ENCODE measurements around the gene DGAT2. TPM values are rescaled to one million over a fixed set of nuclear protein-coding genes. Genes with fewer than 3 reads are reported as not detected.

The DGAT2 gene
- total RNA-seq, 2 donors from 2014 or later = 2.3 to 3.4 TPM

DNA sequence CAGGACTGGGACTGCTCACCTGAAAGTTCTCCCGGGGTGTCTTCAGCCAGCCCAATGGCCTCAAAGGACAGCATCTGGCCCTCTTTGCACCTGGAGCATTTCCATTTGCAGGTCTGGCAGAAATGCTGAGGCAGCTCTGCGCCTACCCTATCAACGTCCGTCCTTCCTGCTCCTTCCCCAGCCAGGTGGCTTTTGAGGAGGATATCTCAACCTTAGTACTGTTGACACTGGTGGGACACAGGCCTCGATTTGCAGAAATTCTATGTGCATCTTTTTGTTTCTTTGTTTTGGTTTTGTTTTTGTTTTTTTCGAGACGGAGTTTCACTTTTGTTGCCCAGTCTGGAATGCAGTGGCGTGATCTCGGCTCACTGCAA is 45.9 kb upstream of the DGAT2 start:
- ATAC-seq (ENCODE audit: insufficient number of reproducible peaks, low FRiP score, low read depth) (no peak), DNase-seq (ENCODE audit: low spot score) (no peak)
- Histone ChIP-seq H3K27me3 (replicated peaks; ENCODE audit: insufficient read depth) (no peaks in the 10 kb centered on the region), H3K36me3 (no peaks in the 10 kb centered on the region), H3K4me1 (ENCODE audit: control insufficient read depth in 1 of 2, low read depth in 2 of 2) (peaks cover 4 to 31% of the 10 kb centered on the region in 2 donors), H3K4me3 (no peak overlapping the region), H3K9me3 (no peaks in the 10 kb centered on the region), H3K27ac (no peak overlapping the region)
- TF ChIP-seq, protein P1, sequence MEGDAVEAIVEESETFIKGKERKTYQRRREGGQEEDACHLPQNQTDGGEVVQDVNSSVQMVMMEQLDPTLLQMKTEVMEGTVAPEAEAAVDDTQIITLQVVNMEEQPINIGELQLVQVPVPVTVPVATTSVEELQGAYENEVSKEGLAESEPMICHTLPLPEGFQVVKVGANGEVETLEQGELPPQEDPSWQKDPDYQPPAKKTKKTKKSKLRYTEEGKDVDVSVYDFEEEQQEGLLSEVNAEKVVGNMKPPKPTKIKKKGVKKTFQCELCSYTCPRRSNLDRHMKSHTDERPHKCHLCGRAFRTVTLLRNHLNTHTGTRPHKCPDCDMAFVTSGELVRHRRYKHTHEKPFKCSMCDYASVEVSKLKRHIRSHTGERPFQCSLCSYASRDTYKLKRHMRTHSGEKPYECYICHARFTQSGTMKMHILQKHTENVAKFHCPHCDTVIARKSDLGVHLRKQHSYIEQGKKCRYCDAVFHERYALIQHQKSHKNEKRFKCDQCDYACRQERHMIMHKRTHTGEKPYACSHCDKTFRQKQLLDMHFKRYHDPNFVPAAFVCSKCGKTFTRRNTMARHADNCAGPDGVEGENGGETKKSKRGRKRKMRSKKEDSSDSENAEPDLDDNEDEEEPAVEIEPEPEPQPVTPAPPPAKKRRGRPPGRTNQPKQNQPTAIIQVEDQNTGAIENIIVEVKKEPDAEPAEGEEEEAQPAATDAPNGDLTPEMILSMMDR (IDR thresholded peaks at IDR 0.05) = no peak

DNA sequence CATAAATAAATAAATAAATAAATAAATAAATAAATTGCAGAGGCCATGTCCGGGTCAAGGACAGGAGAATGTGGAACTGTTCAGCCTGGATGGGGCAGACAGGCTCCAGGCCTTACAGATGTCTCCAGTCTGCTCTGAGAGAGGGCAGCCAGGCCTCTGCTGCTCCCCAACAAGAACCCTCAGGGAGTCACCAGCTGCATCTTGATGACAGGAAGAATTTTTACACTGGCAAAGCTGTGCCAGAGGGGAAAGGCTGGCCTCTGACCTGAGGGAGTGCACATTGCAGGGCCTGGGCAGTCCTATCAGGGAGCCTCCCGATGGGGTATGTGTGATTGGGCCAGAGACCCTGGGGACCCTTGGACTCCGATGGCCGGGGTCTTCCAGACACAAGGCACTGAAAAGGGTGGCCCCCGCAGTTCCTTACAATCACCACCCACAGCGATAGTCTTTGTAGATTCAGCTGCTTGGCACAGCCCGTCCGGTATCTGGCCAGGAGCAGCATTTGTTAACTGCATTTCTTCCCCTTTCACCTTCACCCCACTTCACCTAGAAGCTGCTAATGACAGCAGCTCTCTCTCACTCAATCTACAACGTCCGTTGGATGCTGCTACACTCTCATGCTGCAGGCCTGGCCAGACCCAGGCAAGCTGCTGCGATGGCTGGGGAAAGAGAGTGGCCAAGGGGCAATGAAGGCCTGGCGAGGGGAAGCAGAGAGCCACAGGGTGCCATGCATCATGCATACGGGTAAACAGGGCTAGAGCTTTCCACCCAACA is 42.8 kb upstream of the DGAT2 start:
- Histone ChIP-seq H3K9me3 (no peaks in the 10 kb centered on the region), H3K4me1 (ENCODE audit: control insufficient read depth in 1 of 2, low read depth in 2 of 2) (peaks cover 4 to 12% of the 10 kb centered on the region in 2 donors), H3K27me3 (replicated peaks; ENCODE audit: insufficient read depth) (no peaks in the 10 kb centered on the region), H3K4me3 (no peak overlapping the region), H3K27ac (no peak overlapping the region), H3K36me3 (no peaks in the 10 kb centered on the region)
- ATAC-seq (ENCODE audit: insufficient number of reproducible peaks, low FRiP score, low read depth) (no peak), DNase-seq (ENCODE audit: low spot score) (no peak)
- TF ChIP-seq, protein P1 (IDR thresholded peaks at IDR 0.05) = no peak

DNA sequence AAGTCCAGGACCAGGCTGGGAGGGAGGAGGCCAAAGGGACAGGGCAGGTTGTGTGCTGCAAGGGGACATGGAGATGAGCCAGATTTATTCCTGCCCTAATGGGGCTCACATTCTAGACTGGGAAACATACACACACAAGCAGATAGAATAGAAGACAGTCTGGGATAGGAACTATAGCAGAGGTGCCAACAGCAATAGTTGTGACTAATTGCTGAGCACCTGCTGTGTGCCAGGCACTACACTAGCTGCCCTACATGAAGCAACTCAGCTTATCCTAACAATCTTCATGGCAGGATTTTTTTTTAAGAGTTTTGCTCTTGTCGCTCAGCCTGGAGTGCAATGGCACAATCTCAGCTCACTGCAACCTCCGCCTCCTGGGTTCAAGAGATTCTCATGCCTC is 39.6 kb upstream of the DGAT2 start:
- no peak for DNase-seq (ENCODE audit: low spot score)

DNA sequence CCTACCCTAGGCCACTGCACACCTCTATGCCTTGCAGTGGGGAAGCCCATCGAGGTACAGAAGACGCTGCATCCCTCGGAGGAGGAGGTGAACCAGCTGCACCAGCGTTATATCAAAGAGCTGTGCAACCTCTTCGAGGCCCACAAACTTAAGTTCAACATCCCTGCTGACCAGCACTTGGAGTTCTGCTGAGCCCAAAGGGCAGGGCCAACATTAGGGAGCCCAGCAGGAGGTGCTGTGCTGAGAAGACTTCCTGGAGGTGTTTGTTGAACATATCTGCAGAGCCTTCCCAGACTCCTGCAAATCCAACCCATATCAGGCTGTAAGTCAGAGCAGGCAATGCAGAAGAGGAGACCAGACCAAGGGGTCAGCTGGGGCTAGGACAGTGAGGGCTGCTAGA is 37.5 kb upstream of the DGAT2 start:
- H3K9me3 ChIP-seq = no peaks in the 10 kb centered on the region
- H3K27me3 ChIP-seq (replicated peaks; ENCODE audit: insufficient read depth) = no peaks in the 10 kb centered on the region
- no peaks in the 10 kb centered on the region for H3K36me3 ChIP-seq
- ATAC-seq (ENCODE audit: insufficient number of reproducible peaks, low FRiP score, low read depth) = no peak
- TF ChIP-seq, protein P1 (IDR thresholded peaks at IDR 0.05) = no peak
- no peak overlapping the region for H3K4me3 ChIP-seq
- H3K27ac ChIP-seq = no peak overlapping the region
- H3K4me1 ChIP-seq (ENCODE audit: control insufficient read depth in 1 of 2, low read depth in 2 of 2) = peaks cover 3 to 25% of the 10 kb centered on the region in 2 donors
- DNase-seq (ENCODE audit: low spot score) = no peak

More for the DNA sequence above, 39.6 kb upstream of the DGAT2 start:
- Histone ChIP-seq H3K36me3 (no peaks in the 10 kb centered on the region), H3K27ac (no peak overlapping the region), H3K9me3 (no peaks in the 10 kb centered on the region), H3K4me3 (no peak overlapping the region), H3K4me1 (ENCODE audit: control insufficient read depth in 1 of 2, low read depth in 2 of 2) (peaks cover 3 to 15% of the 10 kb centered on the region in 2 donors), H3K27me3 (replicated peaks; ENCODE audit: insufficient read depth) (no peaks in the 10 kb centered on the region)
- TF ChIP-seq, protein P1 (IDR thresholded peaks at IDR 0.05) = no peak
- ATAC-seq (ENCODE audit: insufficient number of reproducible peaks, low FRiP score, low read depth) = no peak

DNA sequence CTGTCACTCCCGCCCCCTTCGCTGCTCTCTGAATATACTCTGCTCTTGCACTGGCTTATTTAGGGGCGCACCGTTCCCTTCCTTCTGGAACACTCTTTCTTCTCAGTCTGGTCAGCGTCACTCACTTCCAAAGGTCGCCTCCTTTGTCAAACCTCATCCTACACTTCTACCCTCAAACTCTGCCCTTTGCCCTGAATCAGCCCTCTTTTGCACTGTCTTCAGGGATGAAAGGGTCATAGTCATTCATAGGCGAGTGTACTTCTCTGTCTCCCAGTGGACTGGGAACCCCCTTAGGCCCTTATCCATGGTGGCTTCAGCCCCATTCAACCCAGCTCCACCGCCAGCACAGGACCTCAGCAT is 35.5 kb upstream of the DGAT2 start:
- Histone ChIP-seq H3K4me3 (no peak overlapping the region), H3K4me1 (ENCODE audit: control insufficient read depth in 1 of 2, low read depth in 2 of 2) (peaks cover 3 to 25% of the 10 kb centered on the region in 2 donors), H3K36me3 (no peaks in the 10 kb centered on the region), H3K27me3 (replicated peaks; ENCODE audit: insufficient read depth) (no peaks in the 10 kb centered on the region), H3K27ac (peak overlapping the region; percentile 42 to 51), H3K9me3 (no peaks in the 10 kb centered on the region)
- DNase-seq (ENCODE audit: low spot score) = no peak
- TF ChIP-seq, protein P1 (IDR thresholded peaks at IDR 0.05) = no peak
- ATAC-seq (ENCODE audit: insufficient number of reproducible peaks, low FRiP score, low read depth) = no peak
